GM23338 (cell line): ENCODE measurements around the gene TRAPPC12. TPM values are rescaled to one million over a fixed set of nuclear protein-coding genes. Genes with fewer than 3 reads are reported as not detected.

Source experiments
- ATAC-seq: fragments of 200-7000 bp; cut with Tn5 transposase; 3 replicates; pipeline ENCODE4 v1.9.1; 2020
- DNase-seq: peaks from one replicate; pipeline ENCODE4 v3.0.0-alpha.2; 2015; ENCODE audit warnings: low spot score
- H2AFZ ChIP-seq: fragments of 200-600 bp; sonication (generic); 2 replicates; pipeline ENCODE4 v1.8.0; 2016; ENCODE audit warnings: antibody characterized with exemption, mild to moderate bottlenecking, moderate library complexity
- H3F3A ChIP-seq: fragments of 200-600 bp; sonication (generic); replicated peaks from 2 replicates; pipeline ENCODE4 v1.8.0; 2017; ENCODE audit warnings: antibody characterized with exemption, mixed run types, low read depth
- H3K27ac ChIP-seq: fragments of 200-600 bp; sonication (generic); 2 replicates; pipeline ENCODE4 v1.6.1; 2016; ENCODE audit warnings: low read depth
- H3K27me3 ChIP-seq: fragments of 200-600 bp; sonication (generic); 2 replicates; pipeline ENCODE4 v1.8.0; 2016; ENCODE audit warnings: mild to moderate bottlenecking, mixed run types, moderate library complexity; ENCODE audit not compliant: insufficient read depth
- H3K36me3 ChIP-seq: fragments of 200-600 bp; sonication (generic); 2 replicates; pipeline ENCODE4 v1.8.0; 2016; ENCODE audit warnings: mild to moderate bottlenecking; ENCODE audit not compliant: insufficient read depth
- H3K4me1 ChIP-seq: fragments of 200-600 bp; sonication (generic); 2 replicates; pipeline ENCODE4 v1.8.0; 2016; ENCODE audit warnings: mild to moderate bottlenecking, moderate library complexity; ENCODE audit not compliant: insufficient read depth
- H3K4me2 ChIP-seq: fragments of 200-600 bp; sonication (generic); 2 replicates; pipeline ENCODE4 v1.7.1; 2017; ENCODE audit warnings: mixed run types
- H3K4me3 ChIP-seq: fragments of 200-600 bp; sonication (generic); 2 replicates; pipeline ENCODE4 v1.6.1; 2016; ENCODE audit warnings: mixed run types
- H3K79me2 ChIP-seq: fragments of 200-600 bp; sonication (generic); replicated peaks from 2 replicates; pipeline ENCODE4 v1.8.0; 2017; ENCODE audit warnings: mild to moderate bottlenecking; ENCODE audit not compliant: insufficient read depth
- H3K9me2 ChIP-seq: fragments of 200-600 bp; sonication (generic); 2 replicates; pipeline ENCODE4 v1.8.0; 2017; ENCODE audit not compliant: insufficient read depth
- H4K20me1 ChIP-seq: fragments of 200-600 bp; sonication (generic); replicated peaks from 2 replicates; pipeline ENCODE4 v1.8.0; 2017; ENCODE audit warnings: mild to moderate bottlenecking; ENCODE audit not compliant: insufficient read depth
- H3K27ac Mint-ChIP-seq: 2 replicates; pipeline ENCODE4 v1.8.0; 2020; ENCODE audit warnings: inconsistent platforms, mild to moderate bottlenecking, moderate library complexity, mixed read lengths
- H3K27me3 Mint-ChIP-seq: 3 replicates; pipeline ENCODE4 v1.8.0; 2022; ENCODE audit warnings: low read depth, mild to moderate bottlenecking, moderate library complexity, mixed read lengths, inconsistent platforms; ENCODE audit not compliant: insufficient read depth, poor library complexity
- H3K36me3 Mint-ChIP-seq: 3 replicates; pipeline ENCODE4 v1.8.0; 2021; ENCODE audit warnings: low read depth, mild to moderate bottlenecking, inconsistent platforms, moderate library complexity, mixed read lengths
- H3K4me1 Mint-ChIP-seq: 3 replicates; pipeline ENCODE4 v1.8.0; 2020; ENCODE audit warnings: mild to moderate bottlenecking, inconsistent platforms, mixed read lengths
- H3K4me3 Mint-ChIP-seq: 3 replicates; pipeline ENCODE4 v1.8.0; 2021; ENCODE audit warnings: moderate library complexity, mild to moderate bottlenecking, inconsistent platforms, mixed read lengths
- H3K9me3 Mint-ChIP-seq: 3 replicates; pipeline ENCODE4 v1.8.0; 2020; ENCODE audit warnings: moderate library complexity, mild to moderate bottlenecking, inconsistent platforms, mixed read lengths
- CREB1 ChIP-seq: fragments of 250-450 bp; sonication (Bioruptor Pico); IDR thresholded peaks from 2 replicates; pipeline ENCODE4 v1.5.0; 2020; ENCODE audit warnings: low read depth, mild to moderate bottlenecking, moderate library complexity
- EZH2phosphoT487 ChIP-seq: fragments of 200-600 bp; sonication (generic); IDR thresholded peaks from one replicate; pipeline ENCODE4 v1.8.1; 2018; ENCODE audit warnings: antibody characterized with exemption; ENCODE audit not compliant: unreplicated experiment
- JUNB ChIP-seq: IDR thresholded peaks from one replicate; pipeline ENCODE4 v1.6.1; 2016; ENCODE audit warnings: antibody characterized with exemption; ENCODE audit not compliant: unreplicated experiment
- POLR2AphosphoS5 ChIP-seq: IDR thresholded peaks from 2 replicates; pipeline ENCODE4 v1.6.1; 2016; ENCODE audit warnings: antibody characterized with exemption, low read depth
- ZNF114 ChIP-seq: fragments of 250-450 bp; sonication (Bioruptor Pico); IDR thresholded peaks from 2 replicates; pipeline ENCODE4 v1.5.0; 2020; ENCODE audit warnings: mild to moderate bottlenecking, moderate library complexity
- polyA plus RNA-seq: library from polyadenylated mRNA; unstranded; fragments of >200 nt; fragmentation: Nextera tagmentation; extraction: Ambion mirVana; gene quantifications from 2 replicates; pipeline ENCODE4 v1.2.1, GENCODE V29; 2016
- total RNA-seq: library from RNA; depleted of rRNA; stranded (reverse); fragments of >200 nt; shearing (Covaris generic); gene quantifications from 2 replicates; pipeline ENCODE4 v1.2.3, GENCODE V29; 2014
- TF ChIP-seq, protein P1 (sequence below): fragments of 250-450 bp; sonication (Bioruptor Pico); IDR thresholded peaks from 2 replicates; pipeline ENCODE4 v1.5.0; 2020; ENCODE audit warnings: mild to moderate bottlenecking, moderate library complexity
- TF ChIP-seq, protein P2 (sequence below), 2 experiments: fragments of 200-600 bp in 1 of 2; sonication (generic) in 1 of 2; conservative IDR thresholded peaks; 2 replicates each; pipeline versions ENCODE4 v1.5.1 to v1.6.1; 2016 to 2017; ENCODE audit warnings: antibody characterized with exemption in 2 of 2, low read depth in 2 of 2, mild to moderate bottlenecking in 2 of 2, moderate library complexity in 1 of 2
- TF ChIP-seq, protein P3 (sequence below): IDR thresholded peaks from 2 replicates; pipeline ENCODE4 v1.6.1; 2016; ENCODE audit warnings: antibody characterized with exemption

The TRAPPC12 gene
- total and polyA plus RNA-seq, 2 experiments from 2014 or later = 48.9 to 57.7 TPM

DNA sequence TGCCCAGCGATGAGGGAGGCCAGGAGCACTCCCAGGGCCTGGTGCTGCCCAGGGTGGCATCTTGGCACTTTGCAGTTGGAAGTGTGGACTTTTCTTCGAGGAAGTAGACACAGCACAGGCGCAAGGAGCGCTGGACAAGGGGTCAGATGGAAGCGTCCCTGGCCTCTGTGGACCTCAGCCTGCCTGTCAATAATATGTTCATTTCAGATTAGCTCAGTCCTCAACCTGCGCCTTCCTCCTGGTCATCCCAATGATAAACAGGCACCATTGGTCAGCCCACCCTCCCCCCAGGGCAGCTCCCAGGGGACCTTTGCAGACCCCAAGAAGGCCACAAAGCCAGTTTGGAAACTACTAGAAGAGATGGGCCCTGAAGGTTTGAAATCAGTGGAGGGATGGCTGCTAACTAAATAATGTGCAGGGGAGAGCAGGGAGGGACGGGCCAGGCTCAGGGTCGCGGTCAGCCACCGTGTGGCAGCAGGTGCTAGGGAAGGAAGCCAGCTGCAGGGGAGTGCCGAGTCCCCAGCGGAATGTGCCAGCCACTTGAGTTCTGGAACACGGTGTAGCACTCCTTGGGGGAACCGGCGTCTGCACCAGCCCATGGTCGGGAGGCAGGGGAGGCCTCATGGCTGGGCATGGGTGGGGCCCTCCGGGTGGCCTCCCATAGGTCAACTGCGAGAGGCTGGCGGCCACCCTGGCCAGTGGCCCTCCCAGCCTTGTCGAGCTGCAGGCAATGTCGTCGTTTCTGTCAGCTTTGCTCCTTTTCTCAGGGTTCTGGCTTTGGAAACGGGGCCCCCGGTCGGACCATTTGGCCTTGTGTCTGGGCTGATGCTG is 79.9 kb downstream of the TRAPPC12 start (continued):
- TF ChIP-seq, protein P1, sequence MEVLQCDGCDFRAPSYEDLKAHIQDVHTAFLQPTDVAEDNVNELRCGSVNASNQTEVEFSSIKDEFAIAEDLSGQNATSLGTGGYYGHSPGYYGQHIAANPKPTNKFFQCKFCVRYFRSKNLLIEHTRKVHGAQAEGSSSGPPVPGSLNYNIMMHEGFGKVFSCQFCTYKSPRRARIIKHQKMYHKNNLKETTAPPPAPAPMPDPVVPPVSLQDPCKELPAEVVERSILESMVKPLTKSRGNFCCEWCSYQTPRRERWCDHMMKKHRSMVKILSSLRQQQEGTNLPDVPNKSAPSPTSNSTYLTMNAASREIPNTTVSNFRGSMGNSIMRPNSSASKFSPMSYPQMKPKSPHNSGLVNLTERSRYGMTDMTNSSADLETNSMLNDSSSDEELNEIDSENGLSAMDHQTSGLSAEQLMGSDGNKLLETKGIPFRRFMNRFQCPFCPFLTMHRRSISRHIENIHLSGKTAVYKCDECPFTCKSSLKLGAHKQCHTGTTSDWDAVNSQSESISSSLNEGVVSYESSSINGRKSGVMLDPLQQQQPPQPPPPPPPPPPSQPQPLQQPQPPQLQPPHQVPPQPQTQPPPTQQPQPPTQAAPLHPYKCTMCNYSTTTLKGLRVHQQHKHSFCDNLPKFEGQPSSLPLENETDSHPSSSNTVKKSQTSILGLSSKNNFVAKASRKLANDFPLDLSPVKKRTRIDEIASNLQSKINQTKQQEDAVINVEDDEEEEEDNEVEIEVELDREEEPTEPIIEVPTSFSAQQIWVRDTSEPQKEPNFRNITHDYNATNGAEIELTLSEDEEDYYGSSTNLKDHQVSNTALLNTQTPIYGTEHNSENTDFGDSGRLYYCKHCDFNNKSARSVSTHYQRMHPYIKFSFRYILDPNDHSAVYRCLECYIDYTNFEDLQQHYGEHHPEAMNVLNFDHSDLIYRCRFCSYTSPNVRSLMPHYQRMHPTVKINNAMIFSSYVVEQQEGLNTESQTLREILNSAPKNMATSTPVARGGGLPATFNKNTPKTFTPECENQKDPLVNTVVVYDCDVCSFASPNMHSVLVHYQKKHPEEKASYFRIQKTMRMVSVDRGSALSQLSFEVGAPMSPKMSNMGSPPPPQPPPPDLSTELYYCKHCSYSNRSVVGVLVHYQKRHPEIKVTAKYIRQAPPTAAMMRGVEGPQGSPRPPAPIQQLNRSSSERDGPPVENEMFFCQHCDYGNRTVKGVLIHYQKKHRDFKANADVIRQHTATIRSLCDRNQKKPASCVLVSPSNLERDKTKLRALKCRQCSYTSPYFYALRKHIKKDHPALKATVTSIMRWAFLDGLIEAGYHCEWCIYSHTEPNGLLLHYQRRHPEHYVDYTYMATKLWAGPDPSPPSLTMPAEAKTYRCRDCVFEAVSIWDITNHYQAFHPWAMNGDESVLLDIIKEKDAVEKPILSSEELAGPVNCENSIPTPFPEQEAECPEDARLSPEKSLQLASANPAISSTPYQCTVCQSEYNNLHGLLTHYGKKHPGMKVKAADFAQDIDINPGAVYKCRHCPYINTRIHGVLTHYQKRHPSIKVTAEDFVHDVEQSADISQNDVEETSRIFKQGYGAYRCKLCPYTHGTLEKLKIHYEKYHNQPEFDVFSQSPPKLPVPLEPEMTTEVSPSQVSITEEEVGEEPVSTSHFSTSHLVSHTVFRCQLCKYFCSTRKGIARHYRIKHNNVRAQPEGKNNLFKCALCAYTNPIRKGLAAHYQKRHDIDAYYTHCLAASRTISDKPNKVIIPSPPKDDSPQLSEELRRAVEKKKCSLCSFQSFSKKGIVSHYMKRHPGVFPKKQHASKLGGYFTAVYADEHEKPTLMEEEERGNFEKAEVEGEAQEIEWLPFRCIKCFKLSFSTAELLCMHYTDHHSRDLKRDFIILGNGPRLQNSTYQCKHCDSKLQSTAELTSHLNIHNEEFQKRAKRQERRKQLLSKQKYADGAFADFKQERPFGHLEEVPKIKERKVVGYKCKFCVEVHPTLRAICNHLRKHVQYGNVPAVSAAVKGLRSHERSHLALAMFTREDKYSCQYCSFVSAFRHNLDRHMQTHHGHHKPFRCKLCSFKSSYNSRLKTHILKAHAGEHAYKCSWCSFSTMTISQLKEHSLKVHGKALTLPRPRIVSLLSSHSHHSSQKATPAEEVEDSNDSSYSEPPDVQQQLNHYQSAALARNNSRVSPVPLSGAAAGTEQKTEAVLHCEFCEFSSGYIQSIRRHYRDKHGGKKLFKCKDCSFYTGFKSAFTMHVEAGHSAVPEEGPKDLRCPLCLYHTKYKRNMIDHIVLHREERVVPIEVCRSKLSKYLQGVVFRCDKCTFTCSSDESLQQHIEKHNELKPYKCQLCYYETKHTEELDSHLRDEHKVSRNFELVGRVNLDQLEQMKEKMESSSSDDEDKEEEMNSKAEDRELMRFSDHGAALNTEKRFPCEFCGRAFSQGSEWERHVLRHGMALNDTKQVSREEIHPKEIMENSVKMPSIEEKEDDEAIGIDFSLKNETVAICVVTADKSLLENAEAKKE (CRISPR knock-in tag) = no peak
- TF ChIP-seq EZH2phosphoT487 (no peak), POLR2AphosphoS5 (no peak)

- H3F3A ChIP-seq = no peaks in the 10 kb centered on the region
- Mint-ChIP-seq H3K4me1 (peaks cover 28% of the 10 kb centered on the region), H3K27ac (no peak overlapping the region), H3K27me3 (peaks cover 2% of the 10 kb centered on the region), H3K36me3 (peaks cover 14% of the 10 kb centered on the region), H3K9me3 (no peaks in the 10 kb centered on the region), H3K4me3 (no peak overlapping the region)
- H3K4me2 ChIP-seq = no peak overlapping the region
- DNase-seq = no peak
- no peaks in the 10 kb centered on the region for H4K20me1 ChIP-seq
- no peaks in the 10 kb centered on the region for H3K36me3 ChIP-seq
- no peak for ATAC-seq
- no peak overlapping the region for H3K27ac ChIP-seq
- H3K27me3 ChIP-seq = no peaks in the 10 kb centered on the region
- no peak overlapping the region for H3K4me3 ChIP-seq
- H3K9me2 ChIP-seq = no peaks in the 10 kb centered on the region
- no peak overlapping the region for H2AFZ ChIP-seq
- no peaks in the 10 kb centered on the region for H3K4me1 ChIP-seq
- no peaks in the 10 kb centered on the region for H3K79me2 ChIP-seq
- TF ChIP-seq CREB1 (CRISPR knock-in tag) = no peak
- TF ChIP-seq, protein P2, sequence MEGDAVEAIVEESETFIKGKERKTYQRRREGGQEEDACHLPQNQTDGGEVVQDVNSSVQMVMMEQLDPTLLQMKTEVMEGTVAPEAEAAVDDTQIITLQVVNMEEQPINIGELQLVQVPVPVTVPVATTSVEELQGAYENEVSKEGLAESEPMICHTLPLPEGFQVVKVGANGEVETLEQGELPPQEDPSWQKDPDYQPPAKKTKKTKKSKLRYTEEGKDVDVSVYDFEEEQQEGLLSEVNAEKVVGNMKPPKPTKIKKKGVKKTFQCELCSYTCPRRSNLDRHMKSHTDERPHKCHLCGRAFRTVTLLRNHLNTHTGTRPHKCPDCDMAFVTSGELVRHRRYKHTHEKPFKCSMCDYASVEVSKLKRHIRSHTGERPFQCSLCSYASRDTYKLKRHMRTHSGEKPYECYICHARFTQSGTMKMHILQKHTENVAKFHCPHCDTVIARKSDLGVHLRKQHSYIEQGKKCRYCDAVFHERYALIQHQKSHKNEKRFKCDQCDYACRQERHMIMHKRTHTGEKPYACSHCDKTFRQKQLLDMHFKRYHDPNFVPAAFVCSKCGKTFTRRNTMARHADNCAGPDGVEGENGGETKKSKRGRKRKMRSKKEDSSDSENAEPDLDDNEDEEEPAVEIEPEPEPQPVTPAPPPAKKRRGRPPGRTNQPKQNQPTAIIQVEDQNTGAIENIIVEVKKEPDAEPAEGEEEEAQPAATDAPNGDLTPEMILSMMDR (conservative IDR thresholded peaks at IDR 0.05; ENCODE audit: low read depth in 2 of 2) = no peak
- no peak for TF ChIP-seq EZH2phosphoT487
- TF ChIP-seq ZNF114 (CRISPR knock-in tag) = no peak
- TF ChIP-seq JUNB = no peak
- TF ChIP-seq, protein P3, sequence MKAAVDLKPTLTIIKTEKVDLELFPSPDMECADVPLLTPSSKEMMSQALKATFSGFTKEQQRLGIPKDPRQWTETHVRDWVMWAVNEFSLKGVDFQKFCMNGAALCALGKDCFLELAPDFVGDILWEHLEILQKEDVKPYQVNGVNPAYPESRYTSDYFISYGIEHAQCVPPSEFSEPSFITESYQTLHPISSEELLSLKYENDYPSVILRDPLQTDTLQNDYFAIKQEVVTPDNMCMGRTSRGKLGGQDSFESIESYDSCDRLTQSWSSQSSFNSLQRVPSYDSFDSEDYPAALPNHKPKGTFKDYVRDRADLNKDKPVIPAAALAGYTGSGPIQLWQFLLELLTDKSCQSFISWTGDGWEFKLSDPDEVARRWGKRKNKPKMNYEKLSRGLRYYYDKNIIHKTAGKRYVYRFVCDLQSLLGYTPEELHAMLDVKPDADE = no peak
- TF ChIP-seq POLR2AphosphoS5 = no peak
Observed at GRCh38 chr2:3460156-3460555, 80.7 kb downstream of the TRAPPC12 start.
